GM23338 (cell line): ENCODE measurements around the gene XPO4. TPM values are rescaled to one million over a fixed set of nuclear protein-coding genes. Genes with fewer than 3 reads are reported as not detected.

Source experiments
- ATAC-seq: fragments of 200-7000 bp; cut with Tn5 transposase; 3 replicates; pipeline ENCODE4 v1.9.1; 2020
- DNase-seq: peaks from one replicate; pipeline ENCODE4 v3.0.0-alpha.2; 2015; ENCODE audit warnings: low spot score
- H2AFZ ChIP-seq: fragments of 200-600 bp; sonication (generic); 2 replicates; pipeline ENCODE4 v1.8.0; 2016; ENCODE audit warnings: antibody characterized with exemption, mild to moderate bottlenecking, moderate library complexity
- H3F3A ChIP-seq: fragments of 200-600 bp; sonication (generic); replicated peaks from 2 replicates; pipeline ENCODE4 v1.8.0; 2017; ENCODE audit warnings: antibody characterized with exemption, mixed run types, low read depth
- H3K27ac ChIP-seq: fragments of 200-600 bp; sonication (generic); 2 replicates; pipeline ENCODE4 v1.6.1; 2016; ENCODE audit warnings: low read depth
- H3K27me3 ChIP-seq: fragments of 200-600 bp; sonication (generic); 2 replicates; pipeline ENCODE4 v1.8.0; 2016; ENCODE audit warnings: mild to moderate bottlenecking, mixed run types, moderate library complexity; ENCODE audit not compliant: insufficient read depth
- H3K36me3 ChIP-seq: fragments of 200-600 bp; sonication (generic); 2 replicates; pipeline ENCODE4 v1.8.0; 2016; ENCODE audit warnings: mild to moderate bottlenecking; ENCODE audit not compliant: insufficient read depth
- H3K4me1 ChIP-seq: fragments of 200-600 bp; sonication (generic); 2 replicates; pipeline ENCODE4 v1.8.0; 2016; ENCODE audit warnings: mild to moderate bottlenecking, moderate library complexity; ENCODE audit not compliant: insufficient read depth
- H3K4me2 ChIP-seq: fragments of 200-600 bp; sonication (generic); 2 replicates; pipeline ENCODE4 v1.7.1; 2017; ENCODE audit warnings: mixed run types
- H3K4me3 ChIP-seq: fragments of 200-600 bp; sonication (generic); 2 replicates; pipeline ENCODE4 v1.6.1; 2016; ENCODE audit warnings: mixed run types
- H3K79me2 ChIP-seq: fragments of 200-600 bp; sonication (generic); replicated peaks from 2 replicates; pipeline ENCODE4 v1.8.0; 2017; ENCODE audit warnings: mild to moderate bottlenecking; ENCODE audit not compliant: insufficient read depth
- H3K9me2 ChIP-seq: fragments of 200-600 bp; sonication (generic); 2 replicates; pipeline ENCODE4 v1.8.0; 2017; ENCODE audit not compliant: insufficient read depth
- H4K20me1 ChIP-seq: fragments of 200-600 bp; sonication (generic); replicated peaks from 2 replicates; pipeline ENCODE4 v1.8.0; 2017; ENCODE audit warnings: mild to moderate bottlenecking; ENCODE audit not compliant: insufficient read depth
- H3K27ac Mint-ChIP-seq: 2 replicates; pipeline ENCODE4 v1.8.0; 2020; ENCODE audit warnings: inconsistent platforms, mild to moderate bottlenecking, moderate library complexity, mixed read lengths
- H3K27me3 Mint-ChIP-seq: 3 replicates; pipeline ENCODE4 v1.8.0; 2022; ENCODE audit warnings: low read depth, mild to moderate bottlenecking, moderate library complexity, mixed read lengths, inconsistent platforms; ENCODE audit not compliant: insufficient read depth, poor library complexity
- H3K36me3 Mint-ChIP-seq: 3 replicates; pipeline ENCODE4 v1.8.0; 2021; ENCODE audit warnings: low read depth, mild to moderate bottlenecking, inconsistent platforms, moderate library complexity, mixed read lengths
- H3K4me1 Mint-ChIP-seq: 3 replicates; pipeline ENCODE4 v1.8.0; 2020; ENCODE audit warnings: mild to moderate bottlenecking, inconsistent platforms, mixed read lengths
- H3K4me3 Mint-ChIP-seq: 3 replicates; pipeline ENCODE4 v1.8.0; 2021; ENCODE audit warnings: moderate library complexity, mild to moderate bottlenecking, inconsistent platforms, mixed read lengths
- H3K9me3 Mint-ChIP-seq: 3 replicates; pipeline ENCODE4 v1.8.0; 2020; ENCODE audit warnings: moderate library complexity, mild to moderate bottlenecking, inconsistent platforms, mixed read lengths
- ETS1 ChIP-seq: IDR thresholded peaks from 2 replicates; pipeline ENCODE4 v1.6.1; 2016; ENCODE audit warnings: antibody characterized with exemption
- EZH2phosphoT487 ChIP-seq: fragments of 200-600 bp; sonication (generic); IDR thresholded peaks from one replicate; pipeline ENCODE4 v1.8.1; 2018; ENCODE audit warnings: antibody characterized with exemption; ENCODE audit not compliant: unreplicated experiment
- JUNB ChIP-seq: IDR thresholded peaks from one replicate; pipeline ENCODE4 v1.6.1; 2016; ENCODE audit warnings: antibody characterized with exemption; ENCODE audit not compliant: unreplicated experiment
- STAT1 ChIP-seq: IDR thresholded peaks from one replicate; pipeline ENCODE4 v1.6.1; 2016; ENCODE audit warnings: antibody characterized with exemption; ENCODE audit not compliant: unreplicated experiment
- ZNF114 ChIP-seq: fragments of 250-450 bp; sonication (Bioruptor Pico); IDR thresholded peaks from 2 replicates; pipeline ENCODE4 v1.5.0; 2020; ENCODE audit warnings: mild to moderate bottlenecking, moderate library complexity
- ZNF462 ChIP-seq: fragments of 250-450 bp; sonication (Bioruptor Pico); IDR thresholded peaks from 2 replicates; pipeline ENCODE4 v1.5.0; 2020; ENCODE audit warnings: mild to moderate bottlenecking, moderate library complexity
- polyA plus RNA-seq: library from polyadenylated mRNA; unstranded; fragments of >200 nt; fragmentation: Nextera tagmentation; extraction: Ambion mirVana; gene quantifications from 2 replicates; pipeline ENCODE4 v1.2.1, GENCODE V29; 2016
- total RNA-seq: library from RNA; depleted of rRNA; stranded (reverse); fragments of >200 nt; shearing (Covaris generic); gene quantifications from 2 replicates; pipeline ENCODE4 v1.2.3, GENCODE V29; 2014

The XPO4 gene
- total and polyA plus RNA-seq, 2 experiments from 2014 or later = 14.1 to 57.8 TPM

- Histone ChIP-seq H3K4me2 (no peak overlapping the region), H3K9me2 (no peaks in the 10 kb centered on the region), H3K4me3 (no peak overlapping the region), H3K36me3 (no peaks in the 10 kb centered on the region), H4K20me1 (0 out of 2 replicates have a peak, but pooled peaks cover 7% of the 10 kb centered on the region), H2AFZ (no peak overlapping the region), H3K27me3 (no peaks in the 10 kb centered on the region), H3K27ac (no peak overlapping the region), H3K4me1 (peaks cover 18% of the 10 kb centered on the region), H3F3A (no peaks in the 10 kb centered on the region), H3K79me2 (0 out of 2 replicates have a peak, but pooled peaks cover 7% of the 10 kb centered on the region)
- H3K4me1 Mint-ChIP-seq = peaks cover 22% of the 10 kb centered on the region
- H3K4me3 Mint-ChIP-seq = no peak overlapping the region
- ATAC-seq (no peak), DNase-seq (no peak)
- H3K9me3 Mint-ChIP-seq = no peaks in the 10 kb centered on the region
- TF ChIP-seq ZNF462 (CRISPR knock-in tag) = no peak
- no peak for TF ChIP-seq ZNF114 (CRISPR knock-in tag)
- TF ChIP-seq STAT1 = no peak
- no peak for TF ChIP-seq JUNB
- no peak for TF ChIP-seq EZH2phosphoT487
- TF ChIP-seq ETS1 = no peak
- no peaks in the 10 kb centered on the region for H3K27me3 Mint-ChIP-seq
- H3K36me3 Mint-ChIP-seq = peaks cover 4% of the 10 kb centered on the region; the same call in 2 of the 3 replicates
- H3K27ac Mint-ChIP-seq = no peak overlapping the region
Measured at GRCh38 chr13:20822406-20822805, 80.1 kb downstream of the XPO4 start.
